Tibial nerve (tissue), 4 donors: ENCODE results near the gene FANCG. TPM values are rescaled to one million over a fixed set of nuclear protein-coding genes. Genes with fewer than 3 reads are reported as not detected.
A peak's percentile ranks its signal among the peaks of the same experiment; 100 is the strongest.

Source experiments
- DNase-seq, 2 donors: peaks; one replicate each; pipeline ENCODE4 v3.0.0-alpha.2; 2019; ENCODE audit warnings: low spot score in 2 of 2
- H3K27ac ChIP-seq, 4 donors: fragments of 200-600 bp; sonication (generic) in 3 of 4; one replicate each; pipeline ENCODE4 v1.5.1; 2017 to 2019; ENCODE audit warnings: mild to moderate bottlenecking in 1 of 4
- H3K27me3 ChIP-seq, 2 donors: fragments of 200-600 bp; sonication (generic) in 1 of 2; one replicate each; pipeline versions ENCODE4 v1.5.1 to v1.6.0; 2017 to 2019
- H3K36me3 ChIP-seq, 3 donors: fragments of 200-600 bp; sonication (generic); one replicate each; pipeline ENCODE4 v1.5.1; 2018 to 2019
- H3K4me1 ChIP-seq, 4 donors: fragments of 200-600 bp; sonication (generic) in 3 of 4; one replicate each; pipeline ENCODE4 v1.5.1; 2017 to 2019
- H3K4me3 ChIP-seq, 4 donors: fragments of 200-600 bp; sonication (generic) in 3 of 4; one replicate each; pipeline ENCODE4 v1.5.1; 2017 to 2019; ENCODE audit warnings: mild to moderate bottlenecking in 1 of 4, moderate library complexity in 1 of 4
- H3K9me3 ChIP-seq, 4 donors: fragments of 200-600 bp; sonication (generic) in 3 of 4; one replicate each; pipeline ENCODE4 v1.5.1; 2017 to 2019
- CTCF ChIP-seq, 5 experiments: fragments of 200-600 bp in 3 of 5; fragments of 450-650 bp in 2 of 5; sonication (generic) in 3 of 5; IDR thresholded peaks; one replicate each; pipeline ENCODE4 v1.5.1; 2016 to 2019; ENCODE audit warnings: antibody characterized with exemption in 5 of 5, mild to moderate bottlenecking in 3 of 5, moderate library complexity in 2 of 5
- EP300 ChIP-seq, 2 donors: sonication (generic); formaldehyde crosslinking; IDR thresholded peaks; one replicate each; pipeline ENCODE4 v1.6.1; 2017; ENCODE audit warnings: antibody characterized with exemption in 2 of 2, mild to moderate bottlenecking in 1 of 2
- POLR2A ChIP-seq, 2 donors: fragments of 450-650 bp; IDR thresholded peaks; one replicate each; pipeline ENCODE4 v1.6.1; 2017; ENCODE audit warnings: antibody characterized with exemption in 2 of 2, mild to moderate bottlenecking in 2 of 2, moderate library complexity in 2 of 2
- WGBS, 2 donors: methylation state at CpG; one replicate each; pipeline ENCODE4 v1.1.5; 2018; 5-methylcytosine and 5-hydroxymethylcytosine counted together
- total RNA-seq, 4 donors: library from RNA; depleted of rRNA; stranded (reverse); fragments of >200 nt; gene quantifications; one replicate each; pipeline ENCODE4 v1.1.0, GENCODE V29; 2016

Gene FANCG
- total RNA-seq, 4 donors from 2014 or later = 14.4 to 30.8 (median 20.8) TPM

GRCh38 chr9:35075358-35075757 is 4.4 kb downstream of the FANCG start:
- no peak overlapping the region for H3K4me3 ChIP-seq
- no peaks in the 10 kb centered on the region for H3K27me3 ChIP-seq
- TF ChIP-seq POLR2A (IDR thresholded peaks at IDR 0.05) (no peak), CTCF (IDR thresholded peaks at IDR 0.05) (no peak), EP300 (IDR thresholded peaks at IDR 0.05) (no peak)
- no peaks in the 10 kb centered on the region for H3K9me3 ChIP-seq
- WGBS, 2 donors = 90 to 95% methylated on average over 3 to 4 of the region's 4 CpGs
- H3K36me3 ChIP-seq = peaks cover 0 to 34% (median 0%) of the 10 kb centered on the region in 3 donors
- DNase-seq = no peak
- no peak overlapping the region for H3K27ac ChIP-seq
- peaks cover 0 to 33% (median 17%) of the 10 kb centered on the region in 4 donors for H3K4me1 ChIP-seq

GRCh38 chr9:35074791-35075190 is 5.0 kb downstream of the FANCG start:
- no peak for DNase-seq
- H3K4me3 ChIP-seq = no peak overlapping the region
- H3K4me1 ChIP-seq = peaks cover 0 to 37% (median 21%) of the 10 kb centered on the region in 4 donors
- peaks cover 0 to 34% (median 0%) of the 10 kb centered on the region in 3 donors for H3K36me3 ChIP-seq
- no peaks in the 10 kb centered on the region for H3K9me3 ChIP-seq
- H3K27me3 ChIP-seq = no peaks in the 10 kb centered on the region
- 88 to 96% methylated on average over 8 of the region's 8 CpGs for WGBS, 2 donors
- TF ChIP-seq CTCF (IDR thresholded peaks at IDR 0.05) (no peak), EP300 (IDR thresholded peaks at IDR 0.05) (no peak), POLR2A (IDR thresholded peaks at IDR 0.05) (no peak)
- H3K27ac ChIP-seq = no peak overlapping the region

- DNase-seq = no peak
- H3K4me1 ChIP-seq = peaks cover 0 to 41% (median 25%) of the 10 kb centered on the region in 4 donors
- no peak overlapping the region for H3K27ac ChIP-seq
- H3K4me3 ChIP-seq = no peak overlapping the region
- H3K27me3 ChIP-seq = no peaks in the 10 kb centered on the region
- no peaks in the 10 kb centered on the region for H3K9me3 ChIP-seq
- WGBS, 2 donors = 94 to 95% methylated on average over 6 of the region's 6 CpGs
- H3K36me3 ChIP-seq = peaks cover 0 to 34% (median 0%) of the 10 kb centered on the region in 3 donors
- no peak for TF ChIP-seq CTCF (IDR thresholded peaks at IDR 0.05)
- no peak for TF ChIP-seq POLR2A (IDR thresholded peaks at IDR 0.05)
- TF ChIP-seq EP300 (IDR thresholded peaks at IDR 0.05) = no peak
These were observed 5.6 kb downstream of the FANCG start for GRCh38 chr9:35074141-35074540.

- no peaks in the 10 kb centered on the region for H3K9me3 ChIP-seq
- H3K4me3 ChIP-seq = peak overlapping the region in 1 of 4 donors; percentile 89
- no peak for TF ChIP-seq CTCF (IDR thresholded peaks at IDR 0.05)
- TF ChIP-seq POLR2A (IDR thresholded peaks at IDR 0.05) = no peak
- no peak for TF ChIP-seq EP300 (IDR thresholded peaks at IDR 0.05)
- peak overlapping the region in 3 of 4 donors; percentile 98 to 100 (median 99) for H3K27ac ChIP-seq
- peaks cover 0 to 41% (median 30%) of the 10 kb centered on the region in 4 donors for H3K4me1 ChIP-seq
- WGBS, 2 donors = 64 to 68% methylated on average over 2 of the region's 2 CpGs
- DNase-seq = no peak
- H3K27me3 ChIP-seq = no peaks in the 10 kb centered on the region
- peaks cover 0 to 34% (median 0%) of the 10 kb centered on the region in 3 donors for H3K36me3 ChIP-seq
These were observed 6.5 kb downstream of the FANCG start for GRCh38 chr9:35073279-35073612.

GRCh38 chr9:35072461-35073278 is 7.1 kb downstream of the FANCG start, which contains the start of gene VCP:
TSS of gene VCP (minus strand) at chr9:35072625. CDS start at chr9:35072353, 272 bp downstream.
- TF ChIP-seq POLR2A (IDR thresholded peaks at IDR 0.05) = peak; percentile 87 to 93
- TF ChIP-seq EP300 (IDR thresholded peaks at IDR 0.05) = peak in 1 of 2 donors; percentile 97
- TF ChIP-seq CTCF (IDR thresholded peaks at IDR 0.05) = peak in 1 of 5 experiments; percentile 9
- DNase-seq = peak; percentile 93 to 95

More at GRCh38 chr9:35072461-35073278, 7.1 kb downstream of the FANCG start, which contains the start of gene VCP:
- no peaks in the 10 kb centered on the region for H3K27me3 ChIP-seq
- WGBS, 2 donors = 4 to 5% methylated on average over 36 to 43 of the region's 54 CpGs
- peaks cover 0 to 41% (median 35%) of the 10 kb centered on the region in 4 donors for H3K4me1 ChIP-seq
- H3K4me3 ChIP-seq = peak within 1 kb of the TSS; percentile 72 to 99 (median 89)
- peaks cover 0 to 38% (median 0%) of the 10 kb centered on the region in 3 donors for H3K36me3 ChIP-seq
- H3K9me3 ChIP-seq = no peaks in the 10 kb centered on the region
- peak within 1 kb of the TSS; percentile 97 to 100 (median 98) for H3K27ac ChIP-seq
